GM19324 (cell line): ENCODE measurements around the gene DEFB115.
"Not testable (repeated sequence)": the region's sequence is repeated elsewhere in the genome, so short reads cannot be mapped to it uniquely, and the experiment has no call there.

Source experiments
- ATAC-seq: cut with Tn5 transposase; IDR thresholded peaks from one replicate; pipeline ENCODE4 v1.9.1; 2021; ENCODE audit warnings: mild to moderate bottlenecking, moderate library complexity; ENCODE audit not compliant: unreplicated experiment, low FRiP score

The DEFB115 gene, protein sequence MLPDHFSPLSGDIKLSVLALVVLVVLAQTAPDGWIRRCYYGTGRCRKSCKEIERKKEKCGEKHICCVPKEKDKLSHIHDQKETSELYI

DNA sequence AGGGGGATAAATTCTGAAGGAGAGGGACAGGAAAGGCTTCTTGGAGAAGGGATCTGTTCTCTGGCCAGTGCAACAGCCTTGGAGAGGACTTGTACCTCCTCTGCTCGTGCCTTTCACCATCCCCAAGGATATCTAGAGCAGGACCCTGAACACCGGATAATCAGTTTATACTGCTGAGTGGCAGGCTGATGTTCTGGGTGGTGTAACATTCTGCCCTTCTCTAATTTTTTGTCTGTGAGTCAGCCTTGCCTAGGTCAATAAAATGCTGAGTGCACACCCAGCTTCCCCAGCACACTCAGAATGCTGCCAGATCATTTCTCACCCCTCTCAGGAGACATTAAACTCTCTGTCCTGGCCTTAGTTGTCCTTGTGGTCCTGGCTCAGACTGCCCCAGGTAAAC, at the start of gene DEFB115:
Gene DEFB115, plus strand, starts transcription at position 301 of the 400 bp plus-strand sequence. Its CDS starts 0 bp downstream, at position 301.
- no peak for ATAC-seq

GRCh38 chr20:31236953-31237352, 20.5 kb upstream of the DEFB115 start:
- no peak for ATAC-seq

DNA sequence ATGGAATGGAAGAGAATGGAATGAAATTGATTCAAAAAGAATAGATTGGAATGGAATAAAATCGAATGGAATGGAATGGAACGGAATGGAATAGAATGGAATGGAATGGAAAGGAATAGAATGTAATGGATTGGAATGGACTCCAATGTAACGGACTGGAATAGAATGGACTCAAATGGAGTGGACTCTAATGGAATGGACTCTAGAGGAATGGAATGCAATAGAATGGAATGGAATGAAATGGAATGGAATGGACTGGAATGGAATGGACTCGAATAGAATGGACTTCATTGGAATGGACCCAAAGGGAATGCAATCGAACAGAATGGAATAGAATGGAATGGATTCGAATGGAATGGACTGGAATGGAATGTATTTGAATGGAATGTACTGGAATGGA, 19.7 kb upstream of the DEFB115 start:
- no peak for ATAC-seq

- ATAC-seq: no peak
Observed at GRCh38 chr20:31239139-31239538, 18.3 kb upstream of the DEFB115 start.

DNA sequence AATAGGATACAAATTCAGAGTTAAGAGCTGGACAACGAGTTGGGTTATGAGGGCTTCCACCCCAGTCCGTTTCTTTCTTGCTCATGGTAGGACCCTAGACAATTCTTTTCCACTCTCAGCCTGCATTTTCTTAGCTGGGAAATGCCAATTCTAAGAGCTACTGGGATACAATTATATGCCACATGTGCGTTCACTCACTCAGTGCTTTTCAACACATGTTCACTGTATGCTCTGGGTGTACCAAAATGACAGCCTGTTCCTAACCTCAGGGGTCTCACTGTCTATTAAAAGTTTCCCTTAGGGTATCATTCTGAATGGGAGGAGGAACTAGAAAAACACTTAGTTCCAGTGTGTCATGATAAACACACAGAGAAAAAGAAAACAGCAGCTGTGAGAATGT, 505 bp upstream of the DEFB115 start:
- no peak for ATAC-seq

DNA sequence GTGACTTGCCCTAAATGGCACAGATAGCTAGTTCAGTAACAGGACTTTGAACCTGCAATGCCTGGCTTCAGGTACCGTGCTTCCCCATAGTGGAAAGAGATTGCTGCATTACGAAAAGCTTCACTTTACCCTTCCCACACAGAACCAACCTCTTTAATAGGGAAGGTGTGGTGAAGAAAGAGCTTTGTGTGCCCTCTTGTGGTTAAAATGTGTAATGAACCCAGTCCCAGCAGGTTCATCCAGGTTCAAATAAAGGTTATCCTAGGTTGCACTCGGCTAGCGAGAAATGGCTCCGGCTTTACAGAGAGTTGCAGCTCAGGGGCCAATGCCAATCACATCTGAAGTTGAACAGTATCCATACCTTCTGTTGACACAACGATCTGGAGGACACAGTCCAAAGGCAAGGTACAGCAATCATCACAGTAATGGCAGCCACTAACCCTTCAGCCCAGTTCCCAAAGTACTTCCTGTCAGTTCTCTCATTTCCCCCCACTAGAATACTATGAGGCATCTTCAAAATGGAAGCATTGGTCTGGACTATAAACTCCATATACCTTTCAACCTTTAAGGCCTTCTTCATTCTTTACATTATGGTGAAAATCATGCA, 3.0 kb downstream of the DEFB115 start:
- ATAC-seq: no peak

- ATAC-seq: no peak
Observed at GRCh38 chr20:31274441-31274840, 17.0 kb downstream of the DEFB115 start.

GRCh38 chr20:31278178-31278577, 20.7 kb downstream of the DEFB115 start:
- no peak for ATAC-seq

DNA sequence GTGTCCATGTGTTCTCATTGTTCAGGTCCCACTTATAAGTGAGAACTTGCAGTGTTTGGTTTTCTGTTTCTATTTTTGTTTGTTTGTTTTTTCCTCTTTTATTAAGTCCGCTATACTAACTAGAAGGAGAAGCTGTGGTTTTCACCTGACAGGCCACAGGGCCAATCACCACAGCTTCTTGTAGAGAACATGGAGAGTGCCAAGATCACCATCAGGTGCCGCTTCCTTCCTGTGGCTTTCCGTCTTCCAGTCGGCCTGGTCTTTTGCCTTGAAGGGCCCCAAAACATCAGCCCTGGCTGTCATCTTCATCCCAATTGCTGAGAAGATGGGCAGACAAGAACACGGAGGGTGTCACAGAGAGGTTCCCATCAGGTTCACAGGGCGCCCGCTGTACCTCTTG, 27.5 kb downstream of the DEFB115 start:
- ATAC-seq: not testable (repeated sequence)

DNA sequence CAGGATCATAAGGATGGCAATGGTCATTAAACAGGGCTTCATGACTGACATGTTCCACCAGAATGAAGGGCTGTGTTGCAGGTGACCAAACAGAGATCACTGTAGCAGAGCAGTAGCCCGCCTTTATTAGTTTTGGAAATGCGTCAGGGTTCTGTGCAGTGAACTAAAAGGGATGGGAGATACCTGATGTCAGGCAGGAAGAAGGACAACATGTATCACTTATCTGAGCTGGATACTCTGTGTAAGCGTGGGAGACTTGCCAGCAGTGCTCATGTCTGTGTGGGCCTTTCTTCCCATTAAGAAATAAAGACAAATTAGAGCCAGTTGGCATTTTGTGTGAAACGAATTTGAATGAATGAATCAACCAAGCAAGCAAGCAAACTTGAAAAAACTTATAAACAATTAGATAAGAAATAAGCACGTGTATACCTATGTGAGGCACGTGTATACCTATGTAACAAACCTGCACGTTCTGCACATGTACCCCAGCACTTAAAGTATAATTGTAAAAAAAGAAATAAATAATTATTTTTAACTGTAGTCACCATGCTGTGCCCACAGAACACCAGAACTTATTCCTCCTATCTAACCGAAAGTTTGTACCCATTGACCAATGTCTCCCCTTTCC, 51.2 kb downstream of the DEFB115 start, which contains the start of gene DEFB116:
Gene DEFB116, minus strand, starts transcription at position 51 of the 628 bp plus-strand sequence. Its CDS starts 0 bp downstream, at position 51.
- ATAC-seq: no peak
